ENCODE results near the gene NR2C1. TPM values are rescaled to one million over a fixed set of nuclear protein-coding genes. Genes with fewer than 3 reads are reported as not detected.

The NR2C1 gene
- total and polyA plus RNA-seq, 2 of the 8 experiments (the other 6 are each of a cell fraction or from before 2014, with no cell fraction given): 22.8 to 48.3 TPM

- TF ChIP-seq JUN (IDR thresholded peaks at IDR 0.05; ENCODE audit: low read depth, low read length): no peak
These were observed 15.0 kb upstream of the NR2C1 start (continued) for GRCh38 chr12:95088379-95088778.

DNA sequence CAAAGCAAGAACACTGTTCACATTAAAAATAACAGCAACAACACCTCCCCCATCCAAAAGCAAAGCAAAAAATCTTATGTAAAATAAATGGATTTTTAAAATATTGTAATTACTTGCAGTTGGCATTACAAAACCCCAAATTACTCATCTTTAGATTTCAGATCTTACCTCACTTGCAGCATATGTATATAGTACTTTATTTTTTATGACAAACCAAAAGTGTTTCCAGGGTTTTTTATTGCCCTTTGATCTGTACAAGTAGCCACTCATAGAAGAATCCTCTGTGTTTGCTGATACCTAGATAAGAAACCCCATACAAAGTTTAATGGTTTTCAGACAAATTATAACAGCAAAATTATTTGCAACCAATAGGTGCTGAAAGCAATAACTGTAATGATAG lies 12.2 kb upstream of the NR2C1 start:
- peaks cover 0 to 31% (median 21%) of the 10 kb centered on the region in 4 experiments; a peak in 6 of 8 replicates for H3K36me3 ChIP-seq (ENCODE audit: control insufficient read depth in 2 of 4, insufficient read depth in 4 of 4, low read length in 3 of 4)
- no peak for FAIRE-seq
- POLR2A ChIA-PET (ENCODE audit: partially characterized antibody): no interaction called here

More for the DNA sequence above, 12.2 kb upstream of the NR2C1 start:
- H4K8ac ChIP-seq (ENCODE audit: extremely low read depth, insufficient read depth, low read length): no peak overlapping the region
- H2AK5ac ChIP-seq (ENCODE audit: low read depth, low read length): no peak overlapping the region
- no peak overlapping the region for H3K4me3 ChIP-seq (ENCODE audit: extremely low read depth in 1 of 4, insufficient read depth in 2 of 4, low read depth in 3 of 4, low read length in 4 of 4)
- H3K18ac ChIP-seq (ENCODE audit: extremely low read depth, low read length): no peak overlapping the region
- H4K20me1 ChIP-seq (replicated peaks in 1 of 2; ENCODE audit: control insufficient read depth in 1 of 2, insufficient read depth in 2 of 2, low read length in 2 of 2): no peaks in the 10 kb centered on the region
- H3K23me2 ChIP-seq (ENCODE audit: low read depth, low read length): no peaks in the 10 kb centered on the region
- no peak overlapping the region for H3K4ac ChIP-seq (replicated peaks; ENCODE audit: insufficient read length, low read depth, low read length)
- H3K9me3 ChIP-seq (ENCODE audit: insufficient read depth in 2 of 2, low read depth in 1 of 2, low read length in 1 of 2): no peaks in the 10 kb centered on the region
- no peak overlapping the region for H4K91ac ChIP-seq (replicated peaks; ENCODE audit: insufficient read length, low read length)
- H3K56ac ChIP-seq (replicated peaks; ENCODE audit: insufficient read length, low read depth, low read length): no peak overlapping the region
- no peak for DNase-seq (ENCODE audit: low read depth in 1 of 2, low spot score in 2 of 2)
- no peaks in the 10 kb centered on the region for H3K27me3 ChIP-seq (replicated peaks in 1 of 4; ENCODE audit: control insufficient read depth in 3 of 4, extremely low read depth in 1 of 4, insufficient read depth in 3 of 4, low read length in 3 of 4)
- H3K4me2 ChIP-seq (ENCODE audit: insufficient read depth in 1 of 2, low read depth in 2 of 2, low read length in 2 of 2): no peak overlapping the region
- no peaks in the 10 kb centered on the region for H3K4me1 ChIP-seq (replicated peaks in 1 of 4; ENCODE audit: control insufficient read depth in 3 of 4, insufficient read depth in 4 of 4, low read length in 3 of 4)
- H3K79me2 ChIP-seq (ENCODE audit: control insufficient read depth in 1 of 2, insufficient read depth in 2 of 2, low read length in 2 of 2): no peaks in the 10 kb centered on the region
- no peak overlapping the region for H2BK5ac ChIP-seq (ENCODE audit: low read depth, low read length)
- no peak overlapping the region for H2BK20ac ChIP-seq (ENCODE audit: low read length)
- no peak overlapping the region for H3K9ac ChIP-seq (replicated peaks in 1 of 4; ENCODE audit: extremely low read depth in 1 of 4, low read depth in 3 of 4, low read length in 3 of 4)
- H4K5ac ChIP-seq (ENCODE audit: insufficient read length, low read depth, low read length): no peak overlapping the region
- no peak for TF ChIP-seq GABPA (IDR thresholded peaks at IDR 0.05; ENCODE audit: borderline replicate concordance, insufficient read depth, low read length)
- no peak for TF ChIP-seq KDM1A (IDR thresholded peaks at IDR 0.05; ENCODE audit: borderline replicate concordance, low read length)
- no peak for TF ChIP-seq SAP30 (IDR thresholded peaks at IDR 0.05; ENCODE audit: insufficient read depth, insufficient replicate concordance, low read length)
- TF ChIP-seq RXRA (IDR thresholded peaks at IDR 0.05; ENCODE audit: insufficient read depth, low read depth, low read length): no peak
- no peak for TF ChIP-seq SIN3A (conservative IDR thresholded peaks at IDR 0.05 in 1 of 2, IDR thresholded peaks at IDR 0.05 in 1 of 2; ENCODE audit: low read depth in 1 of 2, low read length in 2 of 2)
- TF ChIP-seq MAX (IDR thresholded peaks at IDR 0.05): no peak
- TF ChIP-seq BRCA1 (IDR thresholded peaks at IDR 0.05; ENCODE audit: low read depth, low read length): no peak
- H2BK12ac ChIP-seq (ENCODE audit: low read depth, low read length): no peak overlapping the region
- no peak overlapping the region for H3K14ac ChIP-seq (ENCODE audit: insufficient read length)
- CTCF ChIA-PET (ENCODE audit: partially characterized antibody): interaction anchor here (0.5 kb wide), 1 partner anchor 165 kb away, joined by 3 read pairs; no protein-coding TSS in a partner anchor
- H3K27ac ChIP-seq (ENCODE audit: low read depth, low read length): no peak overlapping the region
- H2AFZ ChIP-seq (ENCODE audit: low read length): no peak overlapping the region
- no peak overlapping the region for H2BK120ac ChIP-seq (replicated peaks; ENCODE audit: low read depth, low read length)
- H3K23ac ChIP-seq (ENCODE audit: insufficient read length): no peak overlapping the region
- no peak overlapping the region for H2BK15ac ChIP-seq (ENCODE audit: low read length)
- H3K79me1 ChIP-seq (ENCODE audit: low read depth, low read length): no peaks in the 10 kb centered on the region
